Measurements from ENCODE around the gene LRP2BP.

LRP2BP gene

GRCh38 chr4:185395238-185395955 is at the start of gene LRP2BP:
LRP2BP (minus strand) TSS chr4:185395924; CDS start chr4:185378186, 17,738 bp downstream.
- no peak for DNase-seq

- no peak for DNase-seq
Observed at GRCh38 chr4:185445209-185445608, 49.5 kb upstream of the LRP2BP start.

- DNase-seq = no peak
Observed at GRCh38 chr4:185441479-185441878, 45.8 kb upstream of the LRP2BP start.

- DNase-seq = no peak
Observed at GRCh38 chr4:185437809-185438208, 42.1 kb upstream of the LRP2BP start.

- DNase-seq = no peak
Observed at GRCh38 chr4:185435466-185435865, 39.7 kb upstream of the LRP2BP start.

- no peak for DNase-seq
Observed at GRCh38 chr4:185429660-185430059, 33.9 kb upstream of the LRP2BP start.

GRCh38 chr4:185426960-185427688 is 31.4 kb upstream of the LRP2BP start:
- DNase-seq = no peak

- peak; percentile 92 for DNase-seq
Observed at GRCh38 chr4:185425647-185426352, 30.1 kb upstream of the LRP2BP start, which contains the start of gene UFSP2. UFSP2 (minus strand) TSS chr4:185425964; CDS start chr4:185425868, 96 bp downstream.

GRCh38 chr4:185424905-185425646 is 29.4 kb upstream of the LRP2BP start:
- no peak for DNase-seq

GRCh38 chr4:185421366-185422124 is 25.8 kb upstream of the LRP2BP start:
- no peak for DNase-seq

- DNase-seq = no peak
Observed at GRCh38 chr4:185416955-185417354, 21.2 kb upstream of the LRP2BP start.

- no peak for DNase-seq
Observed at GRCh38 chr4:185412412-185412811, 16.7 kb upstream of the LRP2BP start.

- DNase-seq = no peak
Observed at GRCh38 chr4:185411849-185412248, 16.1 kb upstream of the LRP2BP start.

- DNase-seq = no peak
Observed at GRCh38 chr4:185408432-185408831, 12.7 kb upstream of the LRP2BP start.

GRCh38 chr4:185405296-185405999 is 9.7 kb upstream of the LRP2BP start:
- DNase-seq = no peak

GRCh38 chr4:185404031-185404430 is 8.3 kb upstream of the LRP2BP start:
- DNase-seq = no peak

GRCh38 chr4:185399466-185399865 is 3.7 kb upstream of the LRP2BP start:
- DNase-seq = no peak

GRCh38 chr4:185398618-185399017 is 2.9 kb upstream of the LRP2BP start:
- DNase-seq = no peak

- peak; percentile 61 for DNase-seq
Observed at GRCh38 chr4:185396724-185397385, 1.1 kb upstream of the LRP2BP start, which contains the start of gene ANKRD37. ANKRD37 (plus strand) TSS chr4:185396841; CDS start chr4:185396924, 83 bp downstream.

GRCh38 chr4:185395956-185396723 is 416 bp upstream of the LRP2BP start:
- DNase-seq = peak; percentile 99

Data from right hindlimb (tissue), 1 donor.